Thyroid gland (tissue), 4 donors: ENCODE results near the gene PAFAH1B1. TPM values are rescaled to one million over a fixed set of nuclear protein-coding genes. Genes with fewer than 3 reads are reported as not detected.

ENCODE experiments used
- DNase-seq, 2 donors: peaks; one replicate each; pipeline ENCODE4 v3.0.0-alpha.2; 2019
- H3K27ac ChIP-seq, 3 donors: fragments of 200-600 bp; sonication (generic); 1 replicate in 2 of 3; 2 replicates in 1 of 3; pipeline ENCODE4 v1.5.1; 2016 to 2019; ENCODE audit warnings: mild to moderate bottlenecking in 1 of 3, moderate library complexity in 1 of 3
- H3K27me3 ChIP-seq: fragments of 200-600 bp; sonication (generic); one replicate; pipeline ENCODE4 v1.5.1; 2019
- H3K36me3 ChIP-seq, 2 donors: fragments of 200-600 bp; sonication (generic); one replicate each; pipeline ENCODE4 v1.5.1; 2016 to 2019
- H3K4me1 ChIP-seq, 2 donors: fragments of 200-600 bp; sonication (generic); one replicate each; pipeline ENCODE4 v1.5.1; 2017 to 2019
- H3K4me3 ChIP-seq, 3 donors: fragments of 200-600 bp; sonication (generic); replicated peaks in 1 of 3; 1 replicate in 2 of 3; 2 replicates in 1 of 3; pipeline ENCODE4 v1.5.1; 2016; ENCODE audit warnings: mild to moderate bottlenecking in 1 of 3
- H3K9me3 ChIP-seq: fragments of 200-600 bp; sonication (generic); one replicate; pipeline ENCODE4 v1.5.1; 2017
- CTCF ChIP-seq, 6 experiments: fragments of 200-600 bp in 3 of 6; fragments of 450-650 bp in 3 of 6; sonication (generic) in 3 of 6; IDR thresholded peaks; one replicate each; pipeline ENCODE4 v1.5.1; 2016 to 2019; ENCODE audit warnings: antibody characterized with exemption in 6 of 6, mild to moderate bottlenecking in 2 of 6, inconsistent platforms in 1 of 6, moderate library complexity in 1 of 6
- POLR2A ChIP-seq, 2 donors: fragments of 450-650 bp; IDR thresholded peaks; one replicate each; pipeline ENCODE4 v1.6.1; 2017; ENCODE audit warnings: antibody characterized with exemption in 2 of 2, mild to moderate bottlenecking in 2 of 2, moderate library complexity in 1 of 2
- WGBS, 2 donors: methylation state at CpG; one replicate each; pipeline ENCODE4 v1.1.5; 2017; 5-methylcytosine and 5-hydroxymethylcytosine counted together
- intact Hi-C: fragments of 100-400 bp; cut with DNase I; formaldehyde crosslinking; loops from one replicate; pipeline ENCODE4 v1.15.1; 2023
- total RNA-seq, 4 donors: library from RNA; depleted of rRNA; stranded (reverse); fragments of >200 nt; gene quantifications; one replicate each; pipeline ENCODE4 v1.2.3, GENCODE V29; 2016

PAFAH1B1 gene
- total RNA-seq, 4 donors from 2014 or later = 102 to 184 (median 109) TPM

- TF ChIP-seq POLR2A (IDR thresholded peaks at IDR 0.05) (no peak), CTCF (IDR thresholded peaks at IDR 0.05) (no peak)
- no peak for DNase-seq
- no peak overlapping the region for H3K27ac ChIP-seq
- no peak overlapping the region for H3K4me3 ChIP-seq
- 80 to 81% methylated on average over 6 of the region's 6 CpGs for WGBS, 2 donors
- peaks cover 12 to 37% of the 10 kb centered on the region in 2 donors for H3K4me1 ChIP-seq
- intact Hi-C loops = no loop called here
- no peaks in the 10 kb centered on the region for H3K9me3 ChIP-seq
- no peaks in the 10 kb centered on the region for H3K36me3 ChIP-seq
- H3K27me3 ChIP-seq = no peaks in the 10 kb centered on the region
Measured at GRCh38 chr17:2608350-2608913, 15.0 kb downstream of the PAFAH1B1 start.

GRCh38 chr17:2609091-2609490 lies 15.6 kb downstream of the PAFAH1B1 start:
- Histone ChIP-seq H3K4me1 (peaks cover 11 to 34% of the 10 kb centered on the region in 2 donors), H3K4me3 (no peak overlapping the region), H3K9me3 (no peaks in the 10 kb centered on the region), H3K27me3 (no peaks in the 10 kb centered on the region), H3K27ac (no peak overlapping the region), H3K36me3 (no peaks in the 10 kb centered on the region)
- WGBS, 2 donors = 92 to 95% methylated on average over 7 of the region's 7 CpGs
- intact Hi-C loops = no loop called here
- DNase-seq = no peak
- TF ChIP-seq POLR2A (IDR thresholded peaks at IDR 0.05) = no peak
- TF ChIP-seq CTCF (IDR thresholded peaks at IDR 0.05) = no peak

GRCh38 chr17:2610195-2611175 lies 17.0 kb downstream of the PAFAH1B1 start:
- no peak for DNase-seq
- TF ChIP-seq CTCF (IDR thresholded peaks at IDR 0.05) (no peak), POLR2A (IDR thresholded peaks at IDR 0.05) (no peak)
- intact Hi-C loops = no loop called here
- Histone ChIP-seq H3K4me1 (peaks cover 5 to 30% of the 10 kb centered on the region in 2 donors), H3K27ac (no peak overlapping the region), H3K36me3 (no peaks in the 10 kb centered on the region), H3K27me3 (no peaks in the 10 kb centered on the region), H3K4me3 (no peak overlapping the region), H3K9me3 (no peaks in the 10 kb centered on the region)
- 66 to 80% methylated on average over 3 of the region's 3 CpGs for WGBS, 2 donors

- intact Hi-C loops = no loop called here
- 85 to 89% methylated on average over 7 of the region's 7 CpGs for WGBS, 2 donors
- Histone ChIP-seq H3K27ac (no peak overlapping the region), H3K4me1 (peaks cover 3 to 27% of the 10 kb centered on the region in 2 donors), H3K36me3 (no peaks in the 10 kb centered on the region), H3K27me3 (no peaks in the 10 kb centered on the region), H3K9me3 (no peaks in the 10 kb centered on the region), H3K4me3 (no peak overlapping the region)
- TF ChIP-seq POLR2A (IDR thresholded peaks at IDR 0.05) (no peak), CTCF (IDR thresholded peaks at IDR 0.05) (no peak)
- no peak for DNase-seq
Measured at GRCh38 chr17:2611627-2612026, 18.2 kb downstream of the PAFAH1B1 start.

GRCh38 chr17:2612630-2613029 lies 19.2 kb downstream of the PAFAH1B1 start:
- Histone ChIP-seq H3K27ac (no peak overlapping the region), H3K9me3 (no peaks in the 10 kb centered on the region), H3K4me1 (peaks cover 3 to 27% of the 10 kb centered on the region in 2 donors), H3K36me3 (no peaks in the 10 kb centered on the region), H3K4me3 (no peak overlapping the region), H3K27me3 (no peaks in the 10 kb centered on the region)
- DNase-seq = no peak
- TF ChIP-seq CTCF (IDR thresholded peaks at IDR 0.05) = no peak
- TF ChIP-seq POLR2A (IDR thresholded peaks at IDR 0.05) = no peak
- intact Hi-C loops = no loop called here
- 96 to 97% methylated on average over 7 of the region's 7 CpGs for WGBS, 2 donors
